HG02678 (cell line): ENCODE results near the gene RCE1.
A peak's percentile ranks its signal among the peaks of the same experiment; 100 is the strongest.

Source experiments
- ATAC-seq: cut with Tn5 transposase; IDR thresholded peaks from one replicate; pipeline ENCODE4 v1.9.1; 2021; ENCODE audit warnings: mild to moderate bottlenecking, moderate library complexity; ENCODE audit not compliant: unreplicated experiment

The RCE1 gene

DNA sequence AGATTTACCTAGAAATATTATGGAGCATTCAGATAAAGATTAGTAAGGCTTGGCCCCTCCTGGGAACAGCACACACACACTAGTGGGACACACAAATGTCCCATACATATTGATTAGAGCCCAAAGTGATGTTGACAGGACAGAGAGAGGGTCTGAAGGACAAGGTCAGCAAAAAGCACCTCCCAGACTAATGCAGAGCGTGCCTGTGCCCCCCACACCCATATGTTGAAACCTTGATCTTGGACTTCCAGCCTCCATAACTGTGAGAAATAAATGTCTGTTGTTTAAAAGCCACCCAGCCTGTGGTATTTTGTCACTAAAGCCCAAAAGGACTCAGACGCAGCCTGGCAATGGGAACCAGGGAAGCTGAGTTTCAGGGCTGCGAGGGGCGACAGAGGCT is 41.2 kb downstream of the RCE1 start:
- ATAC-seq = no peak

GRCh38 chr11:66885469-66885868 is 42.2 kb downstream of the RCE1 start:
- ATAC-seq = no peak

- no peak for ATAC-seq
These were observed 42.8 kb downstream of the RCE1 start for GRCh38 chr11:66885950-66886440.

- ATAC-seq = no peak
These were observed 43.5 kb downstream of the RCE1 start for GRCh38 chr11:66886671-66887221.

GRCh38 chr11:66887526-66887925 is 44.3 kb downstream of the RCE1 start:
- no peak for ATAC-seq

- ATAC-seq = no peak
These were observed 45.0 kb downstream of the RCE1 start for GRCh38 chr11:66888282-66888681.

DNA sequence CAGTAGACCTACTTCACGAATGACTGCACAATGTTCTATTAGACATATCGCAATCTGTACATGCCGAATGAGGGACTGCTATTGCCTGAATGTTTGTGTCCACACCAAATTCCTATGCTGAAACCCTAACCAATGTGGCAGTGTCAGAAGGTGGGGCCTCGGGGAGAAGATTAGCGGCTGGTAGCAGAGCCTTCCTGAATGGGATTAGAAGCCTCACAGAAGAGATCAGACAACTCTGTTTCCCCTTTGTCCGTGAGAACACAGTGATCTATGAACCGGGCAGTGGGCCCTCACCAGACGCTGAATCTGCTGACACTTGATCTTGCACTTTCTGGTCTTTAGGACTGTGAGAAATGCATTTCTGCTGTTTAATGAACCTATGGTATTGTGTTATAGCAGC is 46.7 kb downstream of the RCE1 start:
- ATAC-seq = no peak

DNA sequence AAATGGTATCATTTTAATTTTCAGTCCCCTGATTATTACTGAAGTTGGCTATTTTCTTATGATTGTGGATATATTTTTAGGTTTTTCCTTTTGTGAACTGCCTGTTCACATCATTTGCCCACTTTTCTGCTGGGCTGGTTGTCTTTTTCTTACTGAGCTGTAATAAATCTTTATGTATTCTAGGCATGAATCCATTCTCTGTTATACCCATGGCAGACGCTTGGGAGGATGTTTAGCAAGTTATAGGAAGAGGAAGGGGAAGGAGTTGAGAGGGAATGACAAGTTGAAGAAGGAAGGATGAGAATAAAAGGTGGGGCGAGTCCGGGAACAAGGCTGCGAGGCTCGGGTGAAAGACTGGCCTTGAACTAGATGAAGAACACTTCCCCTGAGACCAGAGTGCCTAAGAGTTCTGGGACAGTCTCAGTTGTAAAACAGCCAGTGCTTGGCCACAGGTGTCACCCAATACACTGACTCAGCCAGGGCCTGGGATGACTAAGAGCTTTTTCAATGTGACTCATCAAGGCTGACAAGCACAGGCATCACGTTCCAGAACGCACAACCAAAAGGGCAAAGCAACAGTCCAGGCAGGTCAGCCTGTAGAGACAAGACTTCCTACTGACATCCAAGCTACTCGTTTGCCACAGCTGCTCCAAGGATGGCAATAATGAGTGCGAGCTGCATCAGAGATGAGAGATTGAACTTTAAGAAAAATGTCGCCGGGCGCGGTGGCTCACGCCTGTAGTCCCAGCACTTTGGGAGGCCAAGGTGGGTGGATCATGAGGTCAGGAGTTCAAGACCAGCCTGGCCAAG is 48.8 kb downstream of the RCE1 start:
- ATAC-seq = peak; percentile 69

GRCh38 chr11:66892911-66893310 is 49.7 kb downstream of the RCE1 start:
- no peak for ATAC-seq

DNA sequence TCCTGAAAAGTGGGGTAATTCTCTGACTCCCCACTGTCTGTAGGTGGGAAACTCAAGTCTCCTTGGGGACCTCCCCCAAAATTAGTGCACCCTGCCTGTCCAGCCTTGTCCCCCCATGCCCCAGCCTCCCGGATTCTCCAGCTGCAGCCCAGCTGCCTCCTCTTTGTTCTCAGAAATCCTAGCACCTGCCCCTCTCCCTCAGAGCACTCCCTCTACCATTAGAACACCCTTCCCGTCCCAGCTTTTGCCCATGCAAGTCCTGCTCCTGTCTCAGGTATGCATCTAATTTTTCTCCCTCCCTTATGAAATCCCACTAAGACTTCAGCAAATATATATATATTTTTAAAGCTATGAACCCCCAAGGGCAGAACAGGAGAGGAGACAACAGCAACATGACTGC is 50.9 kb downstream of the RCE1 start:
- no peak for ATAC-seq
